Left colon (tissue), 2 donors: ENCODE measurements around the gene APOL5. TPM values are rescaled to one million over a fixed set of nuclear protein-coding genes. Genes with fewer than 3 reads are reported as not detected.

Experiments
- ATAC-seq: fragments of 200-7000 bp; cut with Tn5 transposase; one replicate; pipeline ENCODE4 v1.9.1; 2020; ENCODE audit warnings: mild to moderate bottlenecking, moderate library complexity
- DNase-seq, 2 donors: peaks; one replicate each; pipeline ENCODE4 v3.0.0-alpha.2; 2020
- intact Hi-C, 2 donors: fragments of 100-400 bp; cut with DNase I in 1 of 2; cut with micrococcal nuclease in 1 of 2; formaldehyde crosslinking; loops; one replicate each; pipeline versions ENCODE4 v1.11.2 to v1.14.0; 2022; cut with DNase I, micrococcal nuclease
- total RNA-seq, 2 donors: library from RNA; stranded (reverse); fragmentation: NEBNext Ultra II Directional; extraction: Animal tissue kit (Norgen Biotek cat#: 25700); gene quantifications; one replicate each; pipeline ENCODE4 v1.2.1, GENCODE V29; 2021
- donor health status: DM: no; HTN: no; CAD: no.
- donor health status: DM: yes; HTN: yes; CAD: no.

APOL5 gene
- total RNA-seq, 2 donors from 2014 or later, result not detected

- intact Hi-C loops, result no loop called here
- DNase-seq (no peak), ATAC-seq (no peak)
These were observed 57.7 kb downstream of the APOL5 start for GRCh38 chr22:35775339-35775738.

- intact Hi-C loops, result no loop called here
- ATAC-seq (no peak), DNase-seq (no peak)
These were observed 59.8 kb downstream of the APOL5 start for GRCh38 chr22:35777335-35777975.

Other genes starting within 250 kb of the APOL5 start
- 10 to 100 TPM; 12.9 to 24.5 TPM for gene RASD2, start 177.0 kb upstream of the APOL5 start, total RNA-seq
- 10 to 100 TPM in 1 of 2 donors, 1 to 10 TPM in 1; 8.4 to 12.8 TPM for gene MB, start 100.5 kb upstream of the APOL5 start, total RNA-seq
- gene APOL6, start 69.4 kb upstream of the APOL5 start, total RNA-seq, result 10 to 100 TPM; 34.0 to 51.4 TPM